Heart right ventricle (tissue), 16 donors: Measurements from ENCODE around the gene ABCC12. TPM values are rescaled to one million over a fixed set of nuclear protein-coding genes. Genes with fewer than 3 reads are reported as not detected.
"Not testable (repeated sequence)": the region's sequence is repeated elsewhere in the genome, so short reads cannot be mapped to it uniquely, and the experiment has no call there.

Experiments
- ATAC-seq, 8 donors: fragments of 200-7000 bp; cut with Tn5 transposase; one replicate each; pipeline ENCODE4 v1.9.1; 2020; ENCODE audit warnings: mild to moderate bottlenecking in 8 of 8, moderate library complexity in 8 of 8, moderate number of reproducible peaks in 1 of 8
- DNase-seq, 2 donors: peaks; one replicate each; pipeline ENCODE4 v3.0.0-alpha.2; 2020
- H3K27ac ChIP-seq, 10 donors: fragments of 200-600 bp; sonication (generic) in 2 of 10; one replicate each; pipeline versions ENCODE4 v1.5.0 to v1.8.0; 2020 to 2022; ENCODE audit warnings: mild to moderate bottlenecking in 3 of 10
- H3K27me3 ChIP-seq, 7 donors: fragments of 200-600 bp; one replicate each; pipeline ENCODE4 v1.8.0; 2021 to 2022; ENCODE audit warnings: mild to moderate bottlenecking in 2 of 7
- H3K36me3 ChIP-seq, 9 donors: fragments of 200-600 bp; sonication (generic) in 1 of 9; one replicate each; pipeline versions ENCODE4 v1.5.0 to v1.8.0; 2020 to 2022; ENCODE audit warnings: mild to moderate bottlenecking in 2 of 9
- H3K4me1 ChIP-seq, 9 donors: fragments of 200-600 bp; sonication (generic) in 1 of 9; one replicate each; pipeline versions ENCODE4 v1.5.0 to v1.8.0; 2020 to 2022; ENCODE audit warnings: mild to moderate bottlenecking in 4 of 9
- H3K4me3 ChIP-seq, 10 donors: fragments of 200-600 bp; sonication (generic) in 2 of 10; one replicate each; pipeline versions ENCODE4 v1.5.0 to v1.8.0; 2020 to 2022; ENCODE audit warnings: mild to moderate bottlenecking in 7 of 10, moderate library complexity in 2 of 10
- H3K9me3 ChIP-seq, 11 donors: fragments of 200-600 bp in 10 of 11; sonication (generic) in 2 of 11; one replicate each; pipeline versions ENCODE4 v1.5.0 to v1.8.0; 2013 to 2022; ENCODE audit warnings: mild to moderate bottlenecking in 2 of 11, control low read depth in 1 of 11, moderate library complexity in 1 of 11
- CTCF ChIP-seq, 9 donors: fragments of 200-600 bp; sonication (generic) in 2 of 9; IDR thresholded peaks; one replicate each; pipeline versions ENCODE4 v1.5.0 to v1.8.0; 2021 to 2022; ENCODE audit warnings: antibody characterized with exemption in 9 of 9, mild to moderate bottlenecking in 5 of 9, moderate library complexity in 1 of 9
- WGBS, 2 donors: extraction: QIAGEN DNeasy Blood & Tissue Kit; methylation state at CpG; one replicate each; pipeline ENCODE4 v1.1.7; 2013; ENCODE audit warnings: inconsistent platforms in 1 of 2; 5-methylcytosine and 5-hydroxymethylcytosine counted together
- intact Hi-C, 10 donors: fragments of 100-400 bp; cut with DNase I; formaldehyde crosslinking; loops; one replicate each; pipeline versions ENCODE4 v1.11.1 to v1.14.2; 2022
- polyA plus RNA-seq, 2 donors: library from polyadenylated mRNA; stranded (reverse); fragments of 200-250 nt; gene quantifications; one replicate each; pipeline ENCODE4 v1.2.3, GENCODE V29; 2013
- total RNA-seq, 10 donors: library from RNA; stranded (reverse); fragmentation: NEBNext Ultra II Directional in 3 of 10; extraction: Animal tissue kit (Norgen Biotek cat#: 25700) in 3 of 10; gene quantifications; one replicate each; pipeline versions ENCODE4 v1.2.1 to v1.2.4, GENCODE V29; 2021 to 2023
- donor health status: Arrhythmogenic right ventricular cardiomyopathy.
- donor health status: ischemic (EF 13 %, LVEDD 7.1; RV severe dilation, severe dysfunction).
- donor health status: healthy with polysubstance abuse.
- donor health status: DM: no; HTN: yes; CAD: no.
- donor health status: DM: no; HTN: no; CAD: no.
- donor health status: ischemic (EF 25% LVEDD 6.9; RV normal size, moderate dysfunction).
- donor health status: ischemic (EF 25% LVEDD 5.7; RV mildly dilated, moderate dysfunction).
- donor health status: healthy.
- donor health status: DM: yes; HTN: yes; CAD: no.
- donor health status: Ischemic cardiomyopathy.
- donor health status: ischemic (EF 35%, LVEDD 5.7; RV mildly dilated, moderate dysfunction).
- donor health status: nonischemic (EF 11% LVEDD 7.7; RV severe dilation, severe dysfunction).
- donor health status: DM: yes; HTN: yes; CAD: no.
- donor health status: PGD.
- donor health status: ischemic (EF 29% LVEDD 5.4; RV normal size, mild dysfunction).
- donor health status: nonischemic (EF 23%, LVEDD 6.1; RV moderate dilation, normal function).

ABCC12 gene
- total and polyA plus RNA-seq, 12 donors: 0.01 to 0.20 (median 0.07) TPM; not detected in 9

- 81% methylated on average over 8 of the region's 8 CpGs for WGBS, 2 donors
- TF ChIP-seq CTCF (IDR thresholded peaks at IDR 0.05): no peak
- Histone ChIP-seq H3K27ac (no peak overlapping the region), H3K9me3 (no peaks in the 10 kb centered on the region), H3K4me1 (peaks cover 0 to 22% (median 3%) of the 10 kb centered on the region in 9 donors), H3K36me3 (no peaks in the 10 kb centered on the region), H3K4me3 (no peak overlapping the region), H3K27me3 (peaks cover 0 to 3% (median 0%) of the 10 kb centered on the region in 7 donors)
- no peak for DNase-seq
- no peak for ATAC-seq
- intact Hi-C loops: loop anchor here in 8 of 10 donors (5.0 to 10.0 kb wide), 8 partner anchors 915 to 1495 kb away; no protein-coding TSS in a partner anchor
These were observed 14.1 kb upstream of the ABCC12 start for GRCh38 chr16:48169896-48170295.

GRCh38 chr16:48168075-48168474 lies 12.3 kb upstream of the ABCC12 start:
- peaks cover 0 to 26% (median 7%) of the 10 kb centered on the region in 9 donors for H3K4me1 ChIP-seq
- intact Hi-C loops: loop anchor here in 7 of 10 donors (5.0 to 10.0 kb wide), 8 partner anchors 913 to 1493 kb away; no protein-coding TSS in a partner anchor
- TF ChIP-seq CTCF (IDR thresholded peaks at IDR 0.05): no peak
- H3K27me3 ChIP-seq: peaks cover 0 to 3% (median 0%) of the 10 kb centered on the region in 7 donors
- no peak for DNase-seq
- no peak overlapping the region for H3K4me3 ChIP-seq
- H3K27ac ChIP-seq: no peak overlapping the region
- no peaks in the 10 kb centered on the region for H3K9me3 ChIP-seq
- no peaks in the 10 kb centered on the region for H3K36me3 ChIP-seq
- no peak for ATAC-seq
- 81 to 92% methylated on average over 1 of the region's 1 CpG for WGBS, 2 donors

- H3K4me1 ChIP-seq: peaks cover 0 to 26% (median 7%) of the 10 kb centered on the region in 9 donors
- intact Hi-C loops: loop anchor here in 7 of 10 donors (5.0 to 10.0 kb wide), 8 partner anchors 912 to 1492 kb away; no protein-coding TSS in a partner anchor
- not testable (repeated sequence) for ATAC-seq, H3K36me3 ChIP-seq, H3K9me3 ChIP-seq, DNase-seq, H3K4me3 ChIP-seq, H3K27me3 ChIP-seq, H3K27ac ChIP-seq
- 94% methylated on average over 5 of the region's 5 CpGs for WGBS, 2 donors
These were observed 10.8 kb upstream of the ABCC12 start for GRCh38 chr16:48166617-48167016.

GRCh38 chr16:48165961-48166578 lies 10.3 kb upstream of the ABCC12 start:
- ATAC-seq: no peak
- H3K4me3 ChIP-seq: no peak overlapping the region
- intact Hi-C loops: loop anchor here in 9 of 10 donors (2.0 to 10.0 kb wide), 11 partner anchors 911 to 1491 kb away; no protein-coding TSS in a partner anchor

More at GRCh38 chr16:48165961-48166578, 10.3 kb upstream of the ABCC12 start:
- H3K27ac ChIP-seq: no peak overlapping the region
- peaks cover 0 to 26% (median 7%) of the 10 kb centered on the region in 9 donors for H3K4me1 ChIP-seq
- H3K9me3 ChIP-seq: no peaks in the 10 kb centered on the region
- 83 to 93% methylated on average over 4 of the region's 4 CpGs for WGBS, 2 donors
- H3K27me3 ChIP-seq: no peaks in the 10 kb centered on the region
- H3K36me3 ChIP-seq: no peaks in the 10 kb centered on the region
- DNase-seq: no peak
- no peak for TF ChIP-seq CTCF (IDR thresholded peaks at IDR 0.05)
